Measurements from ENCODE around the gene FAM174A. TPM values are rescaled to one million over a fixed set of nuclear protein-coding genes. Genes with fewer than 3 reads are reported as not detected.

The FAM174A gene
- polyA plus RNA-seq, 1 of the 3 experiments (the other 2 are of a cell fraction), result 22.4 TPM

- TF ChIP-seq MEF2A (IDR thresholded peaks at IDR 0.05; ENCODE audit: borderline replicate concordance, low read depth) (no peak), SIN3A (IDR thresholded peaks at IDR 0.05; ENCODE audit: borderline replicate concordance, low read depth, low read length) (no peak), RCOR1 (IDR thresholded peaks at IDR 0.05; ENCODE audit: low read length) (no peak), REST (IDR thresholded peaks at IDR 0.05; ENCODE audit: low read depth, low read length) (no peak), SMC3 (IDR thresholded peaks at IDR 0.05; ENCODE audit: low read depth, low read length) (no peak), TEAD4 (IDR thresholded peaks at IDR 0.05; ENCODE audit: borderline replicate concordance, insufficient read depth) (no peak), FOSL2 (IDR thresholded peaks at IDR 0.05; ENCODE audit: borderline replicate concordance, low read depth) (peak; percentile 25; the same call in 1 of the 2 replicates), TAF1 (IDR thresholded peaks at IDR 0.05; ENCODE audit: borderline replicate concordance, low read depth, low read length) (no peak), RAD21 (IDR thresholded peaks at IDR 0.05; ENCODE audit: low read length) (no peak), YY1 (IDR thresholded peaks at IDR 0.05; ENCODE audit: low read depth) (no peak)
- TF ChIP-seq, protein P1, sequence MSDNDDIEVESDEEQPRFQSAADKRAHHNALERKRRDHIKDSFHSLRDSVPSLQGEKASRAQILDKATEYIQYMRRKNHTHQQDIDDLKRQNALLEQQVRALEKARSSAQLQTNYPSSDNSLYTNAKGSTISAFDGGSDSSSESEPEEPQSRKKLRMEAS (IDR thresholded peaks at IDR 0.05; ENCODE audit: low read depth), result no peak
These were observed 29.0 kb upstream of the FAM174A start (continued) for GRCh38 chr5:100505984-100506670.

- no peak overlapping the region for H2AFZ ChIP-seq (ENCODE audit: low read depth)
- no peaks in the 10 kb centered on the region for H3K27me3 ChIP-seq (ENCODE audit: insufficient read depth)
- H4K20me1 ChIP-seq (ENCODE audit: insufficient read depth), result no peaks in the 10 kb centered on the region
- no peaks in the 10 kb centered on the region for H3K36me3 ChIP-seq (replicated peaks in 1 of 2; ENCODE audit: control insufficient read depth in 1 of 2, insufficient read depth in 2 of 2, low read length in 1 of 2)
- H3K9me2 ChIP-seq, result no peaks in the 10 kb centered on the region
- no peak overlapping the region for H3K4me3 ChIP-seq (ENCODE audit: low read depth in 2 of 2, low read length in 1 of 2)
- no peak overlapping the region for H3K4me2 ChIP-seq
- H3K4me1 ChIP-seq (ENCODE audit: control insufficient read depth in 1 of 2, insufficient read depth in 2 of 2, low read depth in 1 of 2, low read length in 1 of 2), result no peaks in the 10 kb centered on the region
- H3F3A ChIP-seq (replicated peaks; ENCODE audit: insufficient read depth), result no peaks in the 10 kb centered on the region
- TF ChIP-seq RXRA (IDR thresholded peaks at IDR 0.05; ENCODE audit: borderline replicate concordance, low read depth) (no peak), MXI1 (IDR thresholded peaks at IDR 0.05; ENCODE audit: low read depth, low read length) (no peak), RCOR1 (IDR thresholded peaks at IDR 0.05; ENCODE audit: low read length) (no peak), REST (IDR thresholded peaks at IDR 0.05; ENCODE audit: low read depth, low read length) (no peak), CTCF (IDR thresholded peaks at IDR 0.05) (no peak), FOSL2 (IDR thresholded peaks at IDR 0.05; ENCODE audit: borderline replicate concordance, low read depth) (no peak), CHD2 (IDR thresholded peaks at IDR 0.05; ENCODE audit: low read length, partially characterized antibody) (no peak)
- TF ChIP-seq, protein P1 (IDR thresholded peaks at IDR 0.05; ENCODE audit: low read depth), result no peak
- H3K9ac ChIP-seq, result no peak overlapping the region
- POLR2A ChIA-PET, result no interaction called here
- CTCF ChIA-PET, result interaction anchor here (1.2 kb wide), 1 partner anchor 75 kb away, joined by 3 read pairs; no protein-coding TSS in a partner anchor
- H3K27ac ChIP-seq (ENCODE audit: low read depth in 2 of 2, low read length in 1 of 2), result no peak overlapping the region
- H3K79me2 ChIP-seq (ENCODE audit: insufficient read depth), result no peaks in the 10 kb centered on the region
- DNase-seq, result no peak
- 20% methylated on average over 1 of the region's 1 CpG for WGBS (ENCODE audit: low lambda C conversion rate)
- H3K9me3 ChIP-seq, result 0 out of 2 replicates have a peak, but pooled peaks cover 5% of the 10 kb centered on the region
These were observed 18.9 kb upstream of the FAM174A start for GRCh38 chr5:100516285-100516684.

Measured in SK-N-SH (cell line).